ENCODE measurements around the gene CACHD1. TPM values are rescaled to one million over a fixed set of nuclear protein-coding genes. Genes with fewer than 3 reads are reported as not detected.

Gene CACHD1
- total RNA-seq, 1 experiment from 2014 or later: 8.4 TPM

DNA sequence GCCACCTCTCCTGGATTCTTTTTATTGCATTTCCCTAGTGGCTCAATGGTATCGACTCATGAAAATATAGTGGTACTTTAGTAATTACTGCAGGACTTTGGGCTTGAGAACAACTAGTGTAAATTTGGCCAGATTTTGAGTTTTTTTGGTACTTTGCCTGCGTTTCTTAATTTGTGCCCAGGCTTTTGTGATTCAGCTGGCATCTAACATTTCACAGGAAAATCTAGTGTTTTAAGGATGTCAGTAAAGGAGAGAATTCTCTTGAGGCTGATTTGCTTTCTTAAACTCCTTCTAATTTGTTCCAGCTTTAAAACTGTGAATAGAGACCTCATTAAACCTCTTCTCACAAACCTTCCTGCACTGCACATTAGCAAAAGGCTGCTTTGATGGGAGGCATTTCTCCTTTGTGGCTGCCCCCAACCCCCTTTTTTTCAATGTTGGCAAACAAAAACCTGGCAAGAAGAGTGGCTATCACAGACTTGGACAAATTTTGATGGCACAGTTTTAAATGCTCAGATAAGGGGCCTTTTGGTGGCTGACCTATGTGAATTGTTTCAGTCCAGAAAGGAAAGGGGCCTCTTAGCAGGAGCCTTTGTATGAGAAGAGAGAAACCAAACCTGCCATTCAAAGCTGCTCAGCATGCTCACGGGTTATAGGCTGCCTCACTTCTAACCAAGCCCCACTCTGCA is 161.6 kb downstream of the CACHD1 start:
- ChIA-PET RAD21 (ENCODE audit: low non-redundant PET in 1 of 2, low total read pairs in 2 of 2, uncharacterized antibody in 2 of 2, unreplicated experiment in 2 of 2) (no interaction called here), POLR2A (no interaction called here), CTCF (no interaction called here)
- H3K4me3 ChIP-seq (replicated peaks in 1 of 2; ENCODE audit: low read depth in 1 of 2, low read length in 2 of 2): no peak overlapping the region
- no peaks in the 10 kb centered on the region for H4K20me1 ChIP-seq (ENCODE audit: insufficient read depth)
- H3K79me2 ChIP-seq (ENCODE audit: insufficient read depth, low read length): no peaks in the 10 kb centered on the region
- H3K9me3 ChIP-seq (ENCODE audit: control insufficient read depth in 1 of 2, insufficient read depth in 1 of 2, low read depth in 1 of 2, low read length in 2 of 2): no peaks in the 10 kb centered on the region
- no peak overlapping the region for H3K4me2 ChIP-seq (ENCODE audit: low read length)
- H3K36me3 ChIP-seq (ENCODE audit: control insufficient read depth in 1 of 2, insufficient read depth in 2 of 2, low read length in 2 of 2): no peaks in the 10 kb centered on the region
- intact Hi-C loops (cut with micrococcal nuclease): no loop called here
- no peak overlapping the region for H3K9ac ChIP-seq (ENCODE audit: low read length)
- no peaks in the 10 kb centered on the region for H3K9me2 ChIP-seq (ENCODE audit: insufficient read depth)
- no peaks in the 10 kb centered on the region for H3K4me1 ChIP-seq (ENCODE audit: control insufficient read depth in 1 of 2, insufficient read depth in 2 of 2, low read length in 2 of 2)
- TF ChIP-seq POLR2AphosphoS5 (IDR thresholded peaks at IDR 0.05; ENCODE audit: low read depth, low read length) (no peak), TCF7L2 (IDR thresholded peaks at IDR 0.05; ENCODE audit: borderline replicate concordance, extremely low read depth, insufficient read depth, insufficient read length) (no peak), EZH2 (IDR thresholded peaks at IDR 0.05) (no peak), ELF1 (IDR thresholded peaks at IDR 0.05; ENCODE audit: borderline replicate concordance, low read depth) (no peak), CBX3 (IDR thresholded peaks at IDR 0.05; ENCODE audit: low read depth) (no peak), RAD21 (IDR thresholded peaks at IDR 0.05; ENCODE audit: low read depth) (no peak), REST (IDR thresholded peaks at IDR 0.05; ENCODE audit: low read depth) (no peak), CEBPB (IDR thresholded peaks at IDR 0.05; ENCODE audit: low read depth) (no peak), EGR1 (IDR thresholded peaks at IDR 0.05; ENCODE audit: low read depth) (no peak), ZNF274 (IDR thresholded peaks at IDR 0.05; ENCODE audit: low read depth, low read length) (no peak), EZH2phosphoT487 (IDR thresholded peaks at IDR 0.05; ENCODE audit: borderline replicate concordance) (no peak), FOSL1 (IDR thresholded peaks at IDR 0.05; ENCODE audit: low read depth) (no peak), CTCF (IDR thresholded peaks at IDR 0.05 in 2 of 3, conservative IDR thresholded peaks at IDR 0.05 in 1 of 3; ENCODE audit: borderline replicate concordance in 1 of 3, insufficient read depth in 1 of 3, low read depth in 2 of 3, low read length in 2 of 3) (no peak), ZBTB33 (IDR thresholded peaks at IDR 0.05; ENCODE audit: extremely low read depth, insufficient replicate concordance, low read length) (no peak), POLR2A (IDR thresholded peaks at IDR 0.05; ENCODE audit: borderline replicate concordance, extremely low read depth, insufficient read depth, insufficient read length) (no peak), ATF3 (IDR thresholded peaks at IDR 0.05) (no peak), SP1 (IDR thresholded peaks at IDR 0.05; ENCODE audit: low read depth) (no peak)
- TF ChIP-seq, protein P1, sequence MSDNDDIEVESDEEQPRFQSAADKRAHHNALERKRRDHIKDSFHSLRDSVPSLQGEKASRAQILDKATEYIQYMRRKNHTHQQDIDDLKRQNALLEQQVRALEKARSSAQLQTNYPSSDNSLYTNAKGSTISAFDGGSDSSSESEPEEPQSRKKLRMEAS (IDR thresholded peaks at IDR 0.05): no peak
- ATAC-seq (no peak), DNase-seq (ENCODE audit: low read depth, low spot score) (no peak)
- no TSS peak for BruUV-seq (replicated peaks)
- H3K27me3 ChIP-seq (ENCODE audit: insufficient read depth, low read length): no peaks in the 10 kb centered on the region
- no peak overlapping the region for H3K27ac ChIP-seq (ENCODE audit: low read depth, low read length)
- H2AFZ ChIP-seq (ENCODE audit: low read depth, low read length, poor library complexity, severe bottlenecking): no peak overlapping the region

Data from HCT116 (cell line).